ENCODE data around the gene NCAN. TPM values are rescaled to one million over a fixed set of nuclear protein-coding genes. Genes with fewer than 3 reads are reported as not detected.
"Not testable (repeated sequence)": the region's sequence is repeated elsewhere in the genome, so short reads cannot be mapped to it uniquely, and the experiment has no call there.

NCAN gene
- total and polyA plus RNA-seq, 3 donors from 2014 or later: 2.3 to 3.7 (median 3.3) TPM

- no peak for TF ChIP-seq POLR2A (IDR thresholded peaks at IDR 0.05)
- no peak for TF ChIP-seq CTCF (IDR thresholded peaks at IDR 0.05)
These were observed 42.3 kb upstream of the NCAN start for GRCh38 chr19:19169236-19170052.

GRCh38 chr19:19170053-19170872 is 41.5 kb upstream of the NCAN start, which contains the start of gene MEF2B:
TSS of gene MEF2B (minus strand) at chr19:19170263. CDS start at chr19:19150735, 19,528 bp downstream.
- peak; percentile 87 for DNase-seq
- TF ChIP-seq CTCF (IDR thresholded peaks at IDR 0.05) (no peak), POLR2A (IDR thresholded peaks at IDR 0.05) (no peak)
- intact Hi-C loops (cut with DNase I; ENCODE audit: low total_unique reads): no loop called here
- Histone ChIP-seq H3K4me1 (no peaks in the 10 kb centered on the region), H3K36me3 (ENCODE audit: low read depth, missing control alignments) (no peaks in the 10 kb centered on the region), H3K9me3 (no peaks in the 10 kb centered on the region), H3K27ac (no peak within 1 kb of the TSS), H3K27me3 (no peaks in the 10 kb centered on the region), H3K4me3 (peak within 1 kb of the TSS in 1 of 2 donors; percentile 43)
- 30 to 37% methylated on average over 29 to 56 of the region's 56 CpGs for WGBS, 2 donors

More at GRCh38 chr19:19169236-19170052, 42.3 kb upstream of the NCAN start:
- intact Hi-C loops (cut with DNase I; ENCODE audit: low total_unique reads): no loop called here
- no peak overlapping the region for H3K27ac ChIP-seq
- 75 to 78% methylated on average over 5 to 9 of the region's 9 CpGs for WGBS, 2 donors
- H3K4me1 ChIP-seq: no peaks in the 10 kb centered on the region
- no peaks in the 10 kb centered on the region for H3K27me3 ChIP-seq
- no peak for DNase-seq
- peak overlapping the region in 1 of 2 donors; percentile 43 for H3K4me3 ChIP-seq
- H3K9me3 ChIP-seq: no peaks in the 10 kb centered on the region
- no peaks in the 10 kb centered on the region for H3K36me3 ChIP-seq (ENCODE audit: low read depth, missing control alignments)

GRCh38 chr19:19170873-19171672 is 40.7 kb upstream of the NCAN start:
- H3K36me3 ChIP-seq (ENCODE audit: low read depth, missing control alignments): no peaks in the 10 kb centered on the region
- no peak for DNase-seq
- WGBS, 2 donors: 67 to 77% methylated on average over 6 of the region's 6 CpGs
- H3K27ac ChIP-seq: no peak overlapping the region
- intact Hi-C loops (cut with DNase I; ENCODE audit: low total_unique reads): no loop called here
- no peaks in the 10 kb centered on the region for H3K4me1 ChIP-seq
- no peak for TF ChIP-seq CTCF (IDR thresholded peaks at IDR 0.05)
- no peak for TF ChIP-seq POLR2A (IDR thresholded peaks at IDR 0.05)
- no peaks in the 10 kb centered on the region for H3K27me3 ChIP-seq
- H3K4me3 ChIP-seq: no peak overlapping the region
- H3K9me3 ChIP-seq: no peaks in the 10 kb centered on the region

GRCh38 chr19:19171821-19172532 is 39.8 kb upstream of the NCAN start:
- no peaks in the 10 kb centered on the region for H3K4me1 ChIP-seq
- H3K27ac ChIP-seq: no peak overlapping the region
- no peaks in the 10 kb centered on the region for H3K27me3 ChIP-seq
- TF ChIP-seq POLR2A (IDR thresholded peaks at IDR 0.05) (no peak), CTCF (IDR thresholded peaks at IDR 0.05) (no peak)
- H3K36me3 ChIP-seq (ENCODE audit: low read depth, missing control alignments): no peaks in the 10 kb centered on the region
- 68 to 82% methylated on average over 8 of the region's 8 CpGs for WGBS, 2 donors
- no peak overlapping the region for H3K4me3 ChIP-seq
- DNase-seq: no peak
- no peaks in the 10 kb centered on the region for H3K9me3 ChIP-seq
- intact Hi-C loops (cut with DNase I; ENCODE audit: low total_unique reads): no loop called here

- H3K27me3 ChIP-seq; H3K36me3 ChIP-seq (ENCODE audit: low read depth, missing control alignments); DNase-seq; intact Hi-C loops (cut with DNase I; ENCODE audit: low total_unique reads); H3K4me3 ChIP-seq; H3K9me3 ChIP-seq; H3K27ac ChIP-seq; H3K4me1 ChIP-seq: not testable (repeated sequence)
- WGBS, 2 donors: 90 to 93% methylated on average over 5 of the region's 5 CpGs
These were observed 38.5 kb upstream of the NCAN start for GRCh38 chr19:19173243-19173642.
